NCI-H2029 treated with DMSO at 0.1 percent for 48 hours (cell line): Measurements from ENCODE around the gene NECAP2.
"Not testable (repeated sequence)": the region's sequence is repeated elsewhere in the genome, so short reads cannot be mapped to it uniquely, and the experiment has no call there.

Experiments used
- DNase-seq: peaks from one replicate; lab custom pipeline; 2025; lab: John Stamatoyannopoulos, UW

NECAP2 gene

GRCh38 chr1:16498573-16499413 lies 58.3 kb downstream of the NECAP2 start:
- peak; percentile 50 for DNase-seq

- DNase-seq, result not testable (repeated sequence)
These were observed 59.9 kb downstream of the NECAP2 start for GRCh38 chr1:16500466-16500865.

- DNase-seq, result not testable (repeated sequence)
These were observed 60.5 kb downstream of the NECAP2 start for GRCh38 chr1:16500975-16501374.

- not testable (repeated sequence) for DNase-seq
These were observed 60.9 kb downstream of the NECAP2 start for GRCh38 chr1:16501446-16501845.

- no peak for DNase-seq
These were observed 63.0 kb downstream of the NECAP2 start for GRCh38 chr1:16503494-16503893.

GRCh38 chr1:16505870-16506269 lies 65.3 kb downstream of the NECAP2 start:
- not testable (repeated sequence) for DNase-seq

GRCh38 chr1:16506364-16507136 lies 66.0 kb downstream of the NECAP2 start:
- not testable (repeated sequence) for DNase-seq

- not testable (repeated sequence) for DNase-seq
These were observed 68.4 kb downstream of the NECAP2 start for GRCh38 chr1:16508861-16509445.
